ENCODE measurements around the gene GARNL3.
A peak's percentile ranks its signal among the peaks of the same experiment; 100 is the strongest.

GARNL3 gene

DNA sequence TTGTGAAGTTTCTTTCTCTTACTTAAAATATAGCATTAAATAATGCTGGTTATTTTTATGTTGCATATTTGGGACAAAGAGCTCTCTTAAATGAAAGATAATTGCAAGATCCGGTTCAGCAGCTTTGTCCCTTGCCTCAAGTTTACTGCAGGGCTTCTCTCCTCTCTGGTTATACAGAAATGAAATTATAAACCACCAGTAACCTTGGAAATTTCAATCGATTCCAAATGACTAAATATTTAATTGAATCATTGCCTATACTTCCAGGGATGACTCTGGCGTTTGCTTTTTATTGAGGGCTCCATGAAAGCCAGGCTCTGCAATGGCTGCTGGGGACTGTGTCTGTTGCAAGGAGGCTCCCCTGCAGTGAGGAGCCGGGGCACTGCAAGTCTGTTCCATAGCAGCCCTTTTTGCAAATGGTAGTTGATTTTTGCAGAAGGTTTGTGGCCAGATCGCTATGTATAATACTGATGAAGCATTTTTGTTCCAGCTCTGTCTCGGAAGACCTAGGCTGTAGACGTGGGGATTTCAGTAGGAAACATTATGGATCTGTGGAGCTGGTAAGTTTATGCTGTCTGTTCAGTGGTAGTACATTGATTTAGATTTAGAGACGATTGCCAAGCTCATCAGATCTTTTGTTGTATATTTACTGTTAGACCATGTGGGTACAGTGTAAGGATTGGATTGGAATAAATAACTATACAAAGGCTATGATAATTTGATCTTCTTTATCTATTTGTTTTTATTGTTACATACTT lies at the start of gene GARNL3:
Gene GARNL3, plus strand, starts transcription at position 313 of the 758 bp plus-strand sequence. Its CDS starts 104 bp downstream, at position 417.
- DNase-seq, result no peak

DNA sequence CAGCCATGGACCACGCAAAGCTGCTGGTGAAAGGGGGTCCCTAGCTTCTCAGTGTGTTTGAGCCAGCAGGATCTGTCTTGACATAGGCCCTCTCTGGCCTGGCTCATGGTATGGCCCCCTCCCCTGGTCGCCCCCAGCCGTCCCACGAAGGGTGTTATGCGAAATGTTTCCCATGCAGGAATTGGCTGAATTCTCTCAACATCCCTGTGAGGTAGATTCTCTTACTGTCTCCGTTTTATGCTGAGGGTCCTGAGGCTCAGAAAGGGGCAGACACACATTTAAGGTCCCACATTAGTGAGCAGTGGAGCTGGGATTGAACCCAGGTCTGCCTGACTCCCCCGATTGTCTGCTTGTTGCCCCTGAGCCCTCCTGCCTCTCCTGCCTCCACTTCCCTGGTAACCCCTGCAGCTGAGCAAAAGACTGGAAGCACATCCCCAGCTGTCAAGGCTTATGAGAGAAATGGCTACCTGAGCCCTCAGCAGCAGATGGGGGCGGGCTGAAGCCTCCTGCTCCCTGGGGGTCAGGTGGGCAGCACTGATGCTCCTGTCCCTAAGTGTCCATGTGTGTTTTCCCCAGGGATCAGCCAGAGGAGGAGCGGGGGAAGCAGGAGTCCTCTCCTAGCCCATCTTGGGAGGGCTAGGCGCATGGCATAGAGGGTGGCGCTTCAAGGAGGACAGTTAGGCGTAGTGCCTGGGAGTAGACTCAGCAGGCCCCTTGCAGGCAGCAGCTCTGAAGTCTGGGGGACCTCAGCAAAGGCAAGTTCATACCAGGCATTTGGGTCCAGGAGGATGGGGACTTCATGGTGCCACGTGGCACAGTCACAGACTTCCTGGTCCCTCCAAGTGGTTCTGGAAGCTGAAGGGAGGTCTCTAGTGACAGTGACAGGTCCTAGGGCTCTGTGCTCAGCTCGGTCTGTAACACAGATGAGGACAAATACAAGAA lies 49.0 kb upstream of the GARNL3 start:
- no peak for DNase-seq

GRCh38 chr9:127216210-127216887 lies 48.2 kb upstream of the GARNL3 start:
- no peak for DNase-seq

DNA sequence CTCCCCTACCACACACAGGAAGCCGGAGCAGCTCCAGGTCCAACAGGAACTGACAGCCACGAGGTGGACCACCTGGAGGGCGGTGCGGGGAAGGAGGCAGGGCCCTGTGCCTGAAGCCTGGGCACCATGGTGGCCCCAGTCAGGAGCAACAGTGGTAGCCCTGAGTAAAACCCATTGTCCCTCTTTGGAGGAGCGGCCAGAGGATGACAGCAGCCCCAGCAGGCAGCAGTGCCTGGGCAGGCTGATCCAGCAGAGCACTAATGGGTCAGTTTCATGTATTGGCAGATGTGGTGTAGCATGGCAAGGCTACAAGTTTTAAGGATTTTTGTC lies 47.7 kb upstream of the GARNL3 start:
- no peak for DNase-seq

- DNase-seq, result no peak
These were observed 45.8 kb upstream of the GARNL3 start for GRCh38 chr9:127218818-127219217.

DNA sequence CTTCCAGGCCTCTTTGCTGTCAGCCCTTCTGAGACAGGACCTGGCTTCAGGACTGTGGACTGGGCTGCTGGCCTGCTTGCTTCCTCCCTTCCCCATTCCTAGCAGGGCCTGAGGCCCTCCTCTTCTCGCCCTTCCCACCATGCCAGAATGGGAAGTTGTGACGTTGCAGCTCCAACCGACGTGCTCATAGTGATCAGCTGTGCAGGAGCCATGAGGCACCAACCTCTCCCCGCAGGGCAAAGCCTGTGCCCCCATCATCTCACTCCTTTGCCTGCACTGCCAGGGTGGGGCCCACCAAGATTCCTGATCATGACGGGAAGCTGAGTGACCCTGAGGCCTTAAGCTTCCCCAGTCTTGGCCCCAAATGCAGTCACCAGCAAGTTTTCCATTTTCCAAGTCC lies 45.1 kb upstream of the GARNL3 start:
- no peak for DNase-seq

- DNase-seq, result no peak
These were observed 42.9 kb upstream of the GARNL3 start for GRCh38 chr9:127221695-127222094.

GRCh38 chr9:127222388-127223095 lies 42.0 kb upstream of the GARNL3 start:
- DNase-seq, result no peak

DNA sequence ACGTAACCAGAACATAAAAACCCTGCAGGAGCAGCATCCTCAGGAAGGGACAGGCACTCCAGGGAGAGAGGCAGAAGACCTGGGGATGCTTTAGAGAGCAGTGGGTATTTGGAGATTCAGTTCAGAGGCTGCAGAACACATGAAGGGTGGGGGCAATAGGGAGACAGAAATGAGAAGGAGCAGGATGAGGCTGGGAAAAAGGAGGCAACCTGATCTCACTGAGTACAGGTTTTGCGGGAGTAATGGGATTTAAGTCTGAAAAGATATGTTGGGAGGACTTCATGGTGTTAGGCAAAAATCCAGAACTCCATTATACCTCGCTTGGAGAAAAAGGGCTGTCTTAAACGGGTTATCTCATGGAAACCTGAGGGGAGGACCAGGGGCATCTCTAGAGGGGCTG lies 41.3 kb upstream of the GARNL3 start:
- DNase-seq, result no peak

DNA sequence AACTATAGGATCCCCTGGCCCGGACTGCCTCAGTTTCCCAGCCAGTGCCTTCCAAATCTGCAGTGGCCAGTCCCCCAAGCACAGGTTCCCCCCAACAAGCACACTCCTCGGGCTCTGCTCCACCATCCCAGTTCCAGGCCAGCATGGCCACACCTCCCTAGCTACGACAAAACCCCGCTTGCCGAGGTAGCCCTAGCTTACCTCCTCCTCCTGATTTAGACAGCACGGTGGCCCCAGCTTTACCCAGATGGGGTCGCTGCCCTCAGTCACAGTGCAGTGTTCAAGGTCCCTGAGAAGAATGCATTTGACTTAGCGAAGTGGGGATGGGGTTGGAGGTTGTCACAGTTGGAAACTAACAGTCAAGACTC lies 40.8 kb upstream of the GARNL3 start:
- no peak for DNase-seq

DNA sequence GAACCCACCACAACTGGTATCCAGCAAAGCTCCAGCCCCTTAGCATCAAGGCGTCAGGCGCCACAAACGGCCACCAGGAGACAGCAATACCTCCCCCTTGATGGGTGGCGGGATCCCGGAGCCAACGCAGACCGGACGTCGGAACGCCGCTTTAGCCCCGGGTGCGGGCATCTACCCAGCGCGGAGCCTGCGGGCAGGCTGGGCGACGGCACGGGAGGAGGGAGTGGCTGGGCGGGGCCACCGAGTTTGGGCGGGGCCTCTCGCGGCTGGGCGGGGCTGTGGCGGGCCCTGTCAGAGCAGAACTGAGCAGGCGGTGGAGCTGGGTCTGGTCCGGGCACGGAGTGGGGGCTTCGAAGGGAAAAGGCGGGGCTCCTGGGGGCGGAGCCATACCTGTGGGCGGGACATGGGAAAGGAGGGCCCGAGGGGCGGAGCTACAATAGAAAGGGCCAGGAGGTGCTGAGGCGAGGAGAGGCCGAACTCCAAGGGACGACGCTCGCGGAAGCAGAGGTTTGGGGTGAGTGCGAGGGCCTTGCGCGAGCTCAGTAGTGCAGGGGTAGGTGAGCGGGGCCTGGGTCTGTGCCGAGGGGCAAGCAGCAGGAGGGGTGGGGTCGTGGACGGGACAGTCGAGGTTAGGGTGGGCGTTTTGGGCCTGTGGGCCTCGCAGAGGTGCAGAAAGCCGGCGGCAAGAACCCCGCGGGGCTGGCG lies 40.2 kb upstream of the GARNL3 start:
- DNase-seq, result peak; percentile 77 to 86

- DNase-seq, result peak; percentile 77 to 89
These were observed 39.5 kb upstream of the GARNL3 start for GRCh38 chr9:127224883-127225739.

- DNase-seq, result peak in 1 of 2 experiments; percentile 9
These were observed 38.6 kb upstream of the GARNL3 start for GRCh38 chr9:127225801-127226625.

- DNase-seq, result no peak
These were observed 34.7 kb upstream of the GARNL3 start for GRCh38 chr9:127229691-127230417.

DNA sequence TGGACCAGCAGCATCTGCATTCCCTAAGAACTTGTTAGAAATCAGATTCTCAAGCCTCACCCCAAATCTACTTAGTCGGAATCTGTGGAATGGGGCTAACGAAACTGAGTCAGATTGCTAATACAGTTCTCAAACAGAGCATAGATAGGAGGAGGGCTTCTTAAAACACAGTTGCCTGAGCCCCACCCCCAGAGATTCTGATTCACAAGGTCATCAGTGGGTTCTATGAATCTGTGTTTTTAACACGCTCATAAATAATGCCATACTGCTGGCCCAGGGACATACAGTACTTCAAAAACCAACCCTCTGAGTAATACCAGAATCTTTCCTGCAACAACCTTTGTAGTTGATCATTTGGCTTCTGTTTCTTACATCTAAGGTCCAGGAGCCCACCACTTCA lies 32.9 kb upstream of the GARNL3 start:
- no peak for DNase-seq

DNA sequence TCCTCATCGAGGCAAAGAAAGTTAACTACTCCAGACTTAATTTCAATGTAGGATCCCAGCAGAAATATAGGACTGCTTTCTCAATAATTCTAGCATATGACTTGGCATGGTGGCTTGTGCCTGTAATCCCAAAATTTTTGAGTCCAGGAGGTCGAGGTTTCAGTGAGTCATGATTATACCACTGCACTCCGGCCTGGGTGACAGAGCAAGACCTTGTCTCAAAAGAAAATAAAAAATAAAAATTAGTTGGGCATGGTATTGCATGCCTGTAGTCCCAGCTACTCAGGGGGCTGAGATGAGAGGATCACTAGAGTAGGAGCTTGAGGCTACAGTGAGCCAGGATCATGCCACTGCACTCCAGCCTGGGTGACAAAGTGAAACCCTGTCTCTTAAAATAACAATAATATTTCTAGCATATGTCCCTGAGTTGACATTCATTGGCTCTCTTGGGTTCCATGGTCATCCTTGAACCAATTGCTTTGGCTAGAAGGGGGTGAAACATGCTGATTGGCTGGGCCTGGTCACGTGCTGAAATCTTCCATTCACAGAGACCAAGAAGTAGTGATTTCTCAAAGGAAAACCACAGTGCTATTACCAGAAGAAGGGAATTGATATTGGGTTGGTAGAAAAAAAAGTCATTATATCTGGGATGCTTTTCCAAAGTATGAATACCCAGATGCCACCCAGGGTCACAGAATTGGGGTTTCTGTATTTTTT lies 31.6 kb upstream of the GARNL3 start:
- no peak for DNase-seq

- DNase-seq, result no peak
These were observed 31.0 kb upstream of the GARNL3 start for GRCh38 chr9:127233550-127233949.

GRCh38 chr9:127233989-127234388 lies 30.6 kb upstream of the GARNL3 start:
- no peak for DNase-seq

DNA sequence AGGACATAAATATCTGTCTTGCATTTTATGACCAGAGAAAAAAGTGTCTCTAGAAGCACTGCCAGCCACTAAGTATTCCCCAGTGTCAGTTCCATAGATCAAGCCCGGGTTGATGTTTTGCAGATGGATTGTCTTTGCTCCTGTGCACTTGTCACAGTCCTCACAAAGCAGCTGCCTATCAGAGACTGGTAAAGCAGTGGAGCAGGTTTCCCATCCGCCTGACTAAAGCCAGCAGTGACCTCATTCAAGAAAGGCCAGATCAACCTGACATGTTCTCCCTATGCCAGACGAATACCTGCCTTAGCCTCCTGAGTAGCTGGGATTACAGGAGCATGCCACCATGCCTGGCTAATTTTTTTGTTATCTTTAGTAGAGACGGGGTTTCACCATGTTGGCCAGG lies 26.8 kb upstream of the GARNL3 start:
- DNase-seq, result no peak

Data from Kasumi-1 (cell line).